Measurements from ENCODE around the gene OR13F1. TPM values are rescaled to one million over a fixed set of nuclear protein-coding genes. Genes with fewer than 3 reads are reported as not detected.

The OR13F1 gene
- polyA plus RNA-seq, 1 donor (not counting 4 experiments of a cell fraction or from before 2014, with no cell fraction given), result not detected

- Histone ChIP-seq H3K9me3 (ENCODE audit: control insufficient read depth, low read depth, low read length) (no peaks in the 10 kb centered on the region), H3K9ac (ENCODE audit: control insufficient read depth, extremely low read depth, insufficient read depth, low read length) (no peak overlapping the region), H3K27ac (ENCODE audit: control insufficient read depth, insufficient read depth, low read length) (no peak overlapping the region), H3K9me1 (ENCODE audit: control insufficient read depth, extremely low read depth, insufficient read depth, low read length) (no peaks in the 10 kb centered on the region), H3K4me1 (ENCODE audit: control insufficient read depth, extremely low read depth, insufficient read depth, low read length) (peaks cover 6% of the 10 kb centered on the region), H4K20me1 (ENCODE audit: control insufficient read depth, extremely low read depth, insufficient read depth, low read length) (no peaks in the 10 kb centered on the region), H3K4me3 (ENCODE audit: control insufficient read depth in 2 of 3, extremely low read depth in 1 of 3, insufficient read depth in 2 of 3, low read depth in 1 of 3, low read length in 3 of 3) (no peak overlapping the region), H3K4me2 (ENCODE audit: control insufficient read depth, extremely low read depth, insufficient read depth, low read depth, low read length) (no peak overlapping the region), H3K79me2 (ENCODE audit: control insufficient read depth, insufficient read depth, low read length) (no peaks in the 10 kb centered on the region), H2AFZ (ENCODE audit: control insufficient read depth, low read length) (no peak overlapping the region), H3K27me3 (ENCODE audit: control insufficient read depth, extremely low read depth, insufficient read depth, low read length) (no peaks in the 10 kb centered on the region), H3K36me3 (ENCODE audit: control insufficient read depth in 2 of 2, extremely low read depth in 1 of 2, insufficient read depth in 2 of 2, low read length in 2 of 2) (no peaks in the 10 kb centered on the region)
- dilution Hi-C loops (cut with MboI; ENCODE audit: extremely low pct_ligation_motif_present, low sequenced_read_pairs), result no loop called here
- DNase-seq (ENCODE audit: low read depth, low spot score), result no peak
- TF ChIP-seq EZH2 (IDR thresholded peaks at IDR 0.05; ENCODE audit: low read length), result no peak
- no peak for TF ChIP-seq CTCF (optimal IDR thresholded peaks at IDR 0.05 in 1 of 3, IDR thresholded peaks at IDR 0.05 in 1 of 3, conservative IDR thresholded peaks at IDR 0.05 in 1 of 3; ENCODE audit: extremely low read depth in 1 of 3, insufficient read depth in 2 of 3, low read length in 3 of 3)
- FAIRE-seq, result no peak
Observed at GRCh38 chr9:104503440-104503839, 623 bp upstream of the OR13F1 start.

GRCh38 chr9:104506565-104506964, 2.5 kb downstream of the OR13F1 start:
- DNase-seq (ENCODE audit: low read depth, low spot score) (no peak), FAIRE-seq (no peak)
- no peak overlapping the region for H3K9ac ChIP-seq (ENCODE audit: control insufficient read depth, extremely low read depth, insufficient read depth, low read length)
- no peak overlapping the region for H3K4me3 ChIP-seq (ENCODE audit: control insufficient read depth in 2 of 3, extremely low read depth in 1 of 3, insufficient read depth in 2 of 3, low read depth in 1 of 3, low read length in 3 of 3)
- H4K20me1 ChIP-seq (ENCODE audit: control insufficient read depth, extremely low read depth, insufficient read depth, low read length), result no peaks in the 10 kb centered on the region
- no peaks in the 10 kb centered on the region for H3K9me1 ChIP-seq (ENCODE audit: control insufficient read depth, extremely low read depth, insufficient read depth, low read length)
- peaks cover 6% of the 10 kb centered on the region for H3K4me1 ChIP-seq (ENCODE audit: control insufficient read depth, extremely low read depth, insufficient read depth, low read length)
- no peaks in the 10 kb centered on the region for H3K36me3 ChIP-seq (ENCODE audit: control insufficient read depth in 2 of 2, extremely low read depth in 1 of 2, insufficient read depth in 2 of 2, low read length in 2 of 2)
- no peak overlapping the region for H2AFZ ChIP-seq (ENCODE audit: control insufficient read depth, low read length)
- H3K27ac ChIP-seq (ENCODE audit: control insufficient read depth, insufficient read depth, low read length), result no peak overlapping the region
- dilution Hi-C loops (cut with MboI; ENCODE audit: extremely low pct_ligation_motif_present, low sequenced_read_pairs), result no loop called here
- H3K79me2 ChIP-seq (ENCODE audit: control insufficient read depth, insufficient read depth, low read length), result no peaks in the 10 kb centered on the region
- H3K27me3 ChIP-seq (ENCODE audit: control insufficient read depth, extremely low read depth, insufficient read depth, low read length), result no peaks in the 10 kb centered on the region
- no peak overlapping the region for H3K4me2 ChIP-seq (ENCODE audit: control insufficient read depth, extremely low read depth, insufficient read depth, low read depth, low read length)
- H3K9me3 ChIP-seq (ENCODE audit: control insufficient read depth, low read depth, low read length), result no peaks in the 10 kb centered on the region
- TF ChIP-seq EZH2 (IDR thresholded peaks at IDR 0.05; ENCODE audit: low read length) (no peak), CTCF (optimal IDR thresholded peaks at IDR 0.05 in 1 of 3, IDR thresholded peaks at IDR 0.05 in 1 of 3, conservative IDR thresholded peaks at IDR 0.05 in 1 of 3; ENCODE audit: extremely low read depth in 1 of 3, insufficient read depth in 2 of 3, low read length in 3 of 3) (no peak)
